ENCODE results near the gene ANKRD66. TPM values are rescaled to one million over a fixed set of nuclear protein-coding genes. Genes with fewer than 3 reads are reported as not detected.

The ANKRD66 gene
- polyA plus RNA-seq, 1 donor (not counting 4 experiments of a cell fraction or from before 2014, with no cell fraction given): not detected

- no peak overlapping the region for H2AFZ ChIP-seq (ENCODE audit: control insufficient read depth, low read length)
- H3K9ac ChIP-seq (ENCODE audit: control insufficient read depth, extremely low read depth, insufficient read depth, low read length): no peak overlapping the region
- no peaks in the 10 kb centered on the region for H3K27me3 ChIP-seq (ENCODE audit: control insufficient read depth, extremely low read depth, insufficient read depth, low read length)
- H3K4me1 ChIP-seq (ENCODE audit: control insufficient read depth, extremely low read depth, insufficient read depth, low read length): no peaks in the 10 kb centered on the region
- no peaks in the 10 kb centered on the region for H3K79me2 ChIP-seq (ENCODE audit: control insufficient read depth, insufficient read depth, low read length)
- no peaks in the 10 kb centered on the region for H3K9me3 ChIP-seq (ENCODE audit: control insufficient read depth, low read depth, low read length)
- H3K27ac ChIP-seq (ENCODE audit: control insufficient read depth, insufficient read depth, low read length): no peak overlapping the region
- no peak for FAIRE-seq
- no peaks in the 10 kb centered on the region for H3K9me1 ChIP-seq (ENCODE audit: control insufficient read depth, extremely low read depth, insufficient read depth, low read length)
- no peaks in the 10 kb centered on the region for H3K36me3 ChIP-seq (ENCODE audit: control insufficient read depth in 2 of 2, extremely low read depth in 1 of 2, insufficient read depth in 2 of 2, low read length in 2 of 2)
- no peak overlapping the region for H3K4me2 ChIP-seq (ENCODE audit: control insufficient read depth, extremely low read depth, insufficient read depth, low read depth, low read length)
- H4K20me1 ChIP-seq (ENCODE audit: control insufficient read depth, extremely low read depth, insufficient read depth, low read length): no peaks in the 10 kb centered on the region
- no peak for TF ChIP-seq CTCF (optimal IDR thresholded peaks at IDR 0.05 in 1 of 3, IDR thresholded peaks at IDR 0.05 in 1 of 3, conservative IDR thresholded peaks at IDR 0.05 in 1 of 3; ENCODE audit: extremely low read depth in 1 of 3, insufficient read depth in 2 of 3, low read length in 3 of 3)
- TF ChIP-seq EZH2 (IDR thresholded peaks at IDR 0.05; ENCODE audit: low read length): no peak
- no peak overlapping the region for H3K4me3 ChIP-seq (ENCODE audit: control insufficient read depth in 2 of 3, extremely low read depth in 1 of 3, insufficient read depth in 2 of 3, low read depth in 1 of 3, low read length in 3 of 3)
- dilution Hi-C loops (cut with MboI; ENCODE audit: extremely low pct_ligation_motif_present, low sequenced_read_pairs): no loop called here
- no peak for DNase-seq (ENCODE audit: low read depth, low spot score)
These were observed 43.0 kb downstream of the ANKRD66 start for GRCh38 chr6:46789434-46790354.

- H3K4me3 ChIP-seq (ENCODE audit: control insufficient read depth in 2 of 3, extremely low read depth in 1 of 3, insufficient read depth in 2 of 3, low read depth in 1 of 3, low read length in 3 of 3): no peak overlapping the region
- H3K9me1 ChIP-seq (ENCODE audit: control insufficient read depth, extremely low read depth, insufficient read depth, low read length): no peaks in the 10 kb centered on the region
- H3K27me3 ChIP-seq (ENCODE audit: control insufficient read depth, extremely low read depth, insufficient read depth, low read length): no peaks in the 10 kb centered on the region
- no peak overlapping the region for H2AFZ ChIP-seq (ENCODE audit: control insufficient read depth, low read length)
- TF ChIP-seq EZH2 (IDR thresholded peaks at IDR 0.05; ENCODE audit: low read length) (no peak), CTCF (optimal IDR thresholded peaks at IDR 0.05 in 1 of 3, IDR thresholded peaks at IDR 0.05 in 1 of 3, conservative IDR thresholded peaks at IDR 0.05 in 1 of 3; ENCODE audit: extremely low read depth in 1 of 3, insufficient read depth in 2 of 3, low read length in 3 of 3) (no peak)
- no peaks in the 10 kb centered on the region for H3K9me3 ChIP-seq (ENCODE audit: control insufficient read depth, low read depth, low read length)
- H3K27ac ChIP-seq (ENCODE audit: control insufficient read depth, insufficient read depth, low read length): no peak overlapping the region
- H3K4me1 ChIP-seq (ENCODE audit: control insufficient read depth, extremely low read depth, insufficient read depth, low read length): no peaks in the 10 kb centered on the region
- no peaks in the 10 kb centered on the region for H3K36me3 ChIP-seq (ENCODE audit: control insufficient read depth in 2 of 2, extremely low read depth in 1 of 2, insufficient read depth in 2 of 2, low read length in 2 of 2)
- no peak for FAIRE-seq
- no peak overlapping the region for H3K4me2 ChIP-seq (ENCODE audit: control insufficient read depth, extremely low read depth, insufficient read depth, low read depth, low read length)
- no peaks in the 10 kb centered on the region for H4K20me1 ChIP-seq (ENCODE audit: control insufficient read depth, extremely low read depth, insufficient read depth, low read length)
- dilution Hi-C loops (cut with MboI; ENCODE audit: extremely low pct_ligation_motif_present, low sequenced_read_pairs): no loop called here
- DNase-seq (ENCODE audit: low read depth, low spot score): no peak
- no peaks in the 10 kb centered on the region for H3K79me2 ChIP-seq (ENCODE audit: control insufficient read depth, insufficient read depth, low read length)
- H3K9ac ChIP-seq (ENCODE audit: control insufficient read depth, extremely low read depth, insufficient read depth, low read length): no peak overlapping the region
These were observed 43.7 kb downstream of the ANKRD66 start for GRCh38 chr6:46790355-46790874.

Measured in keratinocyte (primary cell).